ENCODE data around the gene DOK6. TPM values are rescaled to one million over a fixed set of nuclear protein-coding genes. Genes with fewer than 3 reads are reported as not detected.

Gene DOK6
- total and polyA plus RNA-seq, 2 donors (not counting 3 experiments of a cell fraction or from before 2014, with no cell fraction given), result under 0.01 TPM; not detected in 1

GRCh38 chr18:69723434-69723833, 322.7 kb downstream of the DOK6 start:
- Histone ChIP-seq H2AFZ (ENCODE audit: low read depth, low read length) (no peak overlapping the region), H3K9ac (replicated peaks; ENCODE audit: extremely low read depth, insufficient read depth, low read length) (no peak overlapping the region), H3K27me3 (ENCODE audit: control insufficient read depth in 2 of 2, insufficient read depth in 2 of 2, low read length in 2 of 2) (no peaks in the 10 kb centered on the region), H3K27ac (ENCODE audit: insufficient read depth, low read depth, low read length) (no peak overlapping the region), H3K4me3 (replicated peaks in 1 of 3; ENCODE audit: insufficient read depth in 1 of 3, low read depth in 1 of 3, low read length in 3 of 3) (no peak overlapping the region), H3K79me2 (ENCODE audit: control insufficient read depth, insufficient read depth, low read length) (no peaks in the 10 kb centered on the region), H3K4me2 (ENCODE audit: insufficient read depth, low read length) (no peak overlapping the region), H3K36me3 (ENCODE audit: control insufficient read depth in 2 of 2, extremely low read depth in 1 of 2, insufficient read depth in 2 of 2, low read length in 2 of 2) (no peaks in the 10 kb centered on the region), H3K4me1 (ENCODE audit: control insufficient read depth, extremely low read depth, insufficient read depth, low read length) (no peaks in the 10 kb centered on the region), H4K20me1 (replicated peaks; ENCODE audit: control insufficient read depth, extremely low read depth, insufficient read depth, low read length) (no peaks in the 10 kb centered on the region), H3K9me1 (replicated peaks; ENCODE audit: control insufficient read depth, extremely low read depth, insufficient read depth, low read length) (no peaks in the 10 kb centered on the region), H3K9me3 (replicated peaks; ENCODE audit: control insufficient read depth, insufficient read depth, low read length) (no peaks in the 10 kb centered on the region)
- BruUV-seq (replicated peaks), result no TSS peak
- CTCF ChIA-PET, result no interaction called here
- POLR2A ChIA-PET, result no interaction called here
- FAIRE-seq, result no peak
- dilution Hi-C loops (cut with MboI; ENCODE audit: extremely low pct_ligation_motif_present, low sequenced_read_pairs), result no loop called here
- DNase-seq (ENCODE audit: low read depth, low spot score), result no peak
- TF ChIP-seq MAX (IDR thresholded peaks at IDR 0.05; ENCODE audit: insufficient read depth, insufficient read length), result no peak
- TF ChIP-seq CTCF (IDR thresholded peaks at IDR 0.05; ENCODE audit: extremely low read depth in 1 of 2, insufficient read depth in 1 of 2, low read depth in 1 of 2, low read length in 2 of 2), result no peak
- intact Hi-C loops (cut with micrococcal nuclease), result no loop called here

DNA sequence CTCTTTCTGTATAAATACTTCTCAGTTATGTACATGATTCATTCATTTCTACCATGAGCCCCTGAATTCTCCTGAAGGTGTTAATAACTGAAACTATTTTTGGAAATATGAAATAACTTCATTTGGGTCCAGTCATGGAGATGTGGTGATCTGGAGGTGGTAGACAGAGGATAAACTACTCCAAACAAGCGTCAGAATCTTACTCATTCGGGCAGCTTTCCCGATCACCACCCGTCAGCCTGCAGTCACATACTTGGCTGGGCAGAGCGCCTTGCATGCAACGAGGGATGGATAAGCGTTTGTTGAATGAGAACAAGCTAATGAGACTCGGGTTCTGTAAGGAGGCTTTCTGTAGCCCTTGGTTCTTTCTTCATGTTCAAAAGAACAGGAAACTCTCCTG, 324.3 kb downstream of the DOK6 start:
- ChIA-PET CTCF (no interaction called here), POLR2A (no interaction called here)
- H3K27ac ChIP-seq (ENCODE audit: insufficient read depth, low read depth, low read length), result no peak overlapping the region
- H3K4me3 ChIP-seq (replicated peaks in 1 of 3; ENCODE audit: insufficient read depth in 1 of 3, low read depth in 1 of 3, low read length in 3 of 3), result no peak overlapping the region
- H3K9ac ChIP-seq (replicated peaks; ENCODE audit: extremely low read depth, insufficient read depth, low read length), result no peak overlapping the region
- no peak overlapping the region for H2AFZ ChIP-seq (ENCODE audit: low read depth, low read length)
- no peaks in the 10 kb centered on the region for H4K20me1 ChIP-seq (replicated peaks; ENCODE audit: control insufficient read depth, extremely low read depth, insufficient read depth, low read length)
- H3K9me3 ChIP-seq (replicated peaks; ENCODE audit: control insufficient read depth, insufficient read depth, low read length), result no peaks in the 10 kb centered on the region
- no peaks in the 10 kb centered on the region for H3K79me2 ChIP-seq (ENCODE audit: control insufficient read depth, insufficient read depth, low read length)
- TF ChIP-seq MAX (IDR thresholded peaks at IDR 0.05; ENCODE audit: insufficient read depth, insufficient read length) (no peak), EZH2 (IDR thresholded peaks at IDR 0.05; ENCODE audit: borderline replicate concordance, low read depth, low read length, severe bottlenecking) (no peak), CTCF (IDR thresholded peaks at IDR 0.05; ENCODE audit: extremely low read depth in 1 of 2, insufficient read depth in 1 of 2, low read depth in 1 of 2, low read length in 2 of 2) (no peak), POLR2A (IDR thresholded peaks at IDR 0.05; ENCODE audit: low read depth, low read length) (no peak)
- FAIRE-seq (no peak), DNase-seq (ENCODE audit: low read depth, low spot score) (no peak)
- no peaks in the 10 kb centered on the region for H3K4me1 ChIP-seq (ENCODE audit: control insufficient read depth, extremely low read depth, insufficient read depth, low read length)
- no peaks in the 10 kb centered on the region for H3K9me1 ChIP-seq (replicated peaks; ENCODE audit: control insufficient read depth, extremely low read depth, insufficient read depth, low read length)
- BruUV-seq (replicated peaks), result no TSS peak
- H3K27me3 ChIP-seq (ENCODE audit: control insufficient read depth in 2 of 2, insufficient read depth in 2 of 2, low read length in 2 of 2), result no peaks in the 10 kb centered on the region
- dilution Hi-C loops (cut with MboI; ENCODE audit: extremely low pct_ligation_motif_present, low sequenced_read_pairs) (no loop called here), intact Hi-C loops (cut with micrococcal nuclease) (no loop called here)
- H3K4me2 ChIP-seq (ENCODE audit: insufficient read depth, low read length), result no peak overlapping the region
- no peaks in the 10 kb centered on the region for H3K36me3 ChIP-seq (ENCODE audit: control insufficient read depth in 2 of 2, extremely low read depth in 1 of 2, insufficient read depth in 2 of 2, low read length in 2 of 2)

All from endothelial cell of umbilical vein (primary cell).